Left ventricle myocardium inferior (tissue), 1 donor: ENCODE measurements around the gene MAPT. TPM values are rescaled to one million over a fixed set of nuclear protein-coding genes. Genes with fewer than 3 reads are reported as not detected.

Experiments used
- DNase-seq: peaks from one replicate; pipeline ENCODE4 v3.0.0-alpha.2; 2020
- H3K27ac ChIP-seq: fragments of 200-600 bp; replicated peaks from 2 replicates; pipeline ENCODE4 v1.8.0; 2021
- H3K27me3 ChIP-seq: fragments of 200-600 bp; 2 replicates; pipeline ENCODE4 v1.8.0; 2021; ENCODE audit warnings: low read depth
- H3K36me3 ChIP-seq: fragments of 200-600 bp; 2 replicates; pipeline ENCODE4 v1.8.0; 2021
- H3K4me1 ChIP-seq: fragments of 200-600 bp; 2 replicates; pipeline ENCODE4 v1.8.0; 2021
- H3K4me3 ChIP-seq: fragments of 200-600 bp; 2 replicates; pipeline ENCODE4 v1.8.0; 2021; ENCODE audit warnings: mild to moderate bottlenecking, moderate library complexity
- H3K9me3 ChIP-seq: fragments of 200-600 bp; replicated peaks from 2 replicates; pipeline ENCODE4 v1.8.0; 2021
- CTCF ChIP-seq: fragments of 200-600 bp; IDR thresholded peaks from 2 replicates; pipeline ENCODE4 v1.8.0; 2021; ENCODE audit warnings: antibody characterized with exemption, mild to moderate bottlenecking, borderline replicate concordance
- intact Hi-C: fragments of 100-400 bp; cut with micrococcal nuclease; formaldehyde crosslinking; loops from one replicate; pipeline ENCODE4 v1.11.0; 2022
- long read RNA-seq: library from polyadenylated mRNA; unstranded; transcript quantifications from one replicate; pipeline ENCODE4 v2.0.0, GENCODE V29; 2021
- total RNA-seq: library from RNA; stranded (reverse); fragmentation: NEBNext Ultra II Directional; extraction: Animal tissue kit (Norgen Biotek cat#: 25700); gene quantifications from one replicate; pipeline ENCODE4 v1.2.1, GENCODE V29; 2021
- donor health status: DM: no; HTN: yes; CAD: no; lungs with severe emphysema.

The MAPT gene
- 28.6 TPM for total RNA-seq
- long read RNA-seq, partial matches to known transcripts = 5 of 21 reads
- long read RNA-seq, other reads (novel, unspliced or antisense) = 16 of 21 reads

- Histone ChIP-seq H3K27ac (peak within 1 kb of the TSS; percentile 80), H3K9me3 (no peaks in the 10 kb centered on the region), H3K4me1 (peaks cover 38% of the 10 kb centered on the region), H3K4me3 (peak within 1 kb of the TSS; percentile 97), H3K27me3 (peaks cover 58% of the 10 kb centered on the region), H3K36me3 (no peaks in the 10 kb centered on the region)
- intact Hi-C loops = no loop called here
- TF ChIP-seq CTCF = peak; percentile 98
- DNase-seq = peak; percentile 90
Measured at GRCh38 chr17:45894022-45894784, at the start of gene MAPT. TSS of gene MAPT (plus strand) at chr17:45894554. CDS start at chr17:45962338, 67,784 bp downstream.

GRCh38 chr17:45844695-45845375, 49.5 kb upstream of the MAPT start, which contains the start of gene SPPL2C:
TSS of gene SPPL2C (plus strand) at chr17:45844881. CDS start at chr17:45844907, 26 bp downstream.
- intact Hi-C loops = no loop called here
- no peak within 1 kb of the TSS for H3K27ac ChIP-seq
- no peaks in the 10 kb centered on the region for H3K9me3 ChIP-seq
- no peak for DNase-seq
- H3K4me1 ChIP-seq = peaks cover 5% of the 10 kb centered on the region
- no peak for TF ChIP-seq CTCF
- no peak within 1 kb of the TSS for H3K4me3 ChIP-seq
- no peaks in the 10 kb centered on the region for H3K36me3 ChIP-seq
- H3K27me3 ChIP-seq = peaks cover 34% of the 10 kb centered on the region

GRCh38 chr17:45845376-45846185, 48.8 kb upstream of the MAPT start:
- no peaks in the 10 kb centered on the region for H3K9me3 ChIP-seq
- H3K27me3 ChIP-seq = peaks cover 27% of the 10 kb centered on the region
- H3K4me3 ChIP-seq = no peak overlapping the region
- intact Hi-C loops = no loop called here
- no peak overlapping the region for H3K27ac ChIP-seq
- no peaks in the 10 kb centered on the region for H3K36me3 ChIP-seq
- H3K4me1 ChIP-seq = peaks cover 5% of the 10 kb centered on the region
- no peak for TF ChIP-seq CTCF
- no peak for DNase-seq

GRCh38 chr17:45846223-45846622, 48.1 kb upstream of the MAPT start:
- Histone ChIP-seq H3K36me3 (no peaks in the 10 kb centered on the region), H3K9me3 (no peaks in the 10 kb centered on the region), H3K27me3 (peaks cover 27% of the 10 kb centered on the region), H3K4me3 (no peak overlapping the region), H3K27ac (no peak overlapping the region), H3K4me1 (peaks cover 5% of the 10 kb centered on the region)
- intact Hi-C loops = no loop called here
- TF ChIP-seq CTCF = no peak
- no peak for DNase-seq

GRCh38 chr17:45846646-45847045, 47.7 kb upstream of the MAPT start:
- H3K27me3 ChIP-seq = peaks cover 31% of the 10 kb centered on the region
- intact Hi-C loops = no loop called here
- no peak for TF ChIP-seq CTCF

More at GRCh38 chr17:45846646-45847045, 47.7 kb upstream of the MAPT start:
- Histone ChIP-seq H3K27ac (no peak overlapping the region), H3K4me1 (peaks cover 5% of the 10 kb centered on the region), H3K4me3 (no peak overlapping the region), H3K9me3 (no peaks in the 10 kb centered on the region), H3K36me3 (no peaks in the 10 kb centered on the region)
- DNase-seq = no peak
